IMR-90 (cell line): Measurements from ENCODE around the gene TAF1. TPM values are rescaled to one million over a fixed set of nuclear protein-coding genes. Genes with fewer than 3 reads are reported as not detected.

Experiments
- ATAC-seq: fragments of 200-7000 bp; cut with Tn5 transposase; 2 replicates; pipeline ENCODE4 v1.9.1; 2020; ENCODE audit warnings: low read depth, mild to moderate bottlenecking, moderate library complexity
- BruUV-seq: library from RNA; stranded (reverse); fragments of 400-500 nt; replicated peaks from 2 replicates; lab custom pipeline; 2021; lab: Mats Ljungman, UMichigan
- CTCF ChIA-PET: fragments of 300-600 bp; formaldehyde crosslinking; extraction: SDS; loops from one replicate; lab custom pipeline; 2021; ENCODE audit warnings: antibody characterized with exemption; lab: Yijun Ruan, JAX
- POLR2A ChIA-PET: fragments of 300-600 bp; sonication (Branson Sonifier 250); formaldehyde crosslinking; loops from one replicate; lab custom pipeline; 2022; ENCODE audit warnings: antibody characterized with exemption; ENCODE audit not compliant: unreplicated experiment; lab: Charles Lee
- DNase-seq: peaks from one replicate; pipeline ENCODE4 v3.0.0; 2013
- H2AFZ ChIP-seq: replicated peaks from 2 replicates; pipeline ENCODE3; 2013; ENCODE audit warnings: low read length, mild to moderate bottlenecking; ENCODE audit not compliant: poor library complexity
- H2AK5ac ChIP-seq: 2 replicates; pipeline ENCODE4 v1.6.1; 2013; ENCODE audit warnings: low read depth, low read length, inconsistent platforms
- H2AK9ac ChIP-seq: replicated peaks from 2 replicates; pipeline ENCODE3; 2013; ENCODE audit warnings: mild to moderate bottlenecking, low read depth, low read length, moderate library complexity; ENCODE audit not compliant: poor library complexity
- H2BK120ac ChIP-seq: 2 replicates; pipeline ENCODE4 v1.6.1; 2013; ENCODE audit warnings: low read depth, low read length, inconsistent platforms
- H2BK15ac ChIP-seq: 3 replicates; pipeline ENCODE4 v1.6.1; 2013; ENCODE audit warnings: low read depth, low read length, inconsistent platforms
- H2BK20ac ChIP-seq: 2 replicates; pipeline ENCODE4 v1.6.1; 2013; ENCODE audit warnings: low read depth, mild to moderate bottlenecking, inconsistent platforms, low read length, moderate library complexity
- H2BK5ac ChIP-seq: 2 replicates; pipeline ENCODE4 v1.6.1; 2013; ENCODE audit warnings: mild to moderate bottlenecking, low read depth, low read length, inconsistent platforms; ENCODE audit not compliant: poor library complexity, severe bottlenecking
- H3K14ac ChIP-seq: replicated peaks from 2 replicates; pipeline ENCODE4 v1.6.1; 2013; ENCODE audit warnings: low read depth, low read length, inconsistent platforms
- H3K18ac ChIP-seq: 2 replicates; pipeline ENCODE4 v1.6.1; 2013; ENCODE audit warnings: low read depth, low read length, control low read depth
- H3K23ac ChIP-seq: 2 replicates; pipeline ENCODE4 v1.6.1; 2013; ENCODE audit warnings: low read depth, low read length, inconsistent platforms
- H3K27ac ChIP-seq: 2 replicates; pipeline ENCODE4 v1.5.1; 2013; ENCODE audit warnings: mild to moderate bottlenecking, control low read depth, low read length; ENCODE audit not compliant: insufficient read depth
- H3K27me3 ChIP-seq: 2 replicates; pipeline ENCODE4 v1.6.1; 2013; ENCODE audit warnings: low read length; ENCODE audit not compliant: control insufficient read depth, insufficient read depth
- H3K36me3 ChIP-seq: 2 replicates; pipeline ENCODE4 v1.6.1; 2013; ENCODE audit warnings: low read length, mixed read lengths; ENCODE audit not compliant: control insufficient read depth, insufficient read depth
- H3K4ac ChIP-seq: 2 replicates; pipeline ENCODE4 v1.6.1; 2013; ENCODE audit warnings: low read depth, low read length, inconsistent platforms
- H3K4me1 ChIP-seq: 2 replicates; pipeline ENCODE4 v1.6.1; 2013; ENCODE audit warnings: low read length, mixed read lengths; ENCODE audit not compliant: control insufficient read depth, insufficient read depth
- H3K4me2 ChIP-seq: 2 replicates; pipeline ENCODE4 v1.6.1; 2013; ENCODE audit warnings: low read depth, mild to moderate bottlenecking, control low read depth, low read length, moderate library complexity
- H3K4me3 ChIP-seq: 2 replicates; pipeline ENCODE4 v1.5.1; 2013; ENCODE audit warnings: low read depth, mild to moderate bottlenecking, control low read depth, low read length, moderate library complexity; ENCODE audit not compliant: insufficient read depth
- H3K56ac ChIP-seq: 2 replicates; pipeline ENCODE4 v1.6.1; 2013; ENCODE audit warnings: low read length, inconsistent platforms; ENCODE audit not compliant: insufficient read depth; ENCODE audit errors: extremely low read depth
- H3K79me1 ChIP-seq, 2 experiments: 2 replicates each; pipeline ENCODE4 v1.6.1; 2013; ENCODE audit warnings: low read length in 2 of 2, inconsistent platforms in 1 of 2, low read depth in 1 of 2
- H3K9ac ChIP-seq: 2 replicates; pipeline ENCODE4 v1.6.1; 2013; ENCODE audit warnings: low read depth, low read length, control low read depth
- H3K9me1 ChIP-seq: 2 replicates; pipeline ENCODE4 v1.6.1; 2013; ENCODE audit warnings: low read length, inconsistent platforms; ENCODE audit not compliant: insufficient read depth
- H3K9me3 ChIP-seq: 2 replicates; pipeline ENCODE4 v1.6.1; 2013; ENCODE audit warnings: low read length; ENCODE audit not compliant: control insufficient read depth, insufficient read depth
- H4K20me1 ChIP-seq: 2 replicates; pipeline ENCODE4 v1.6.1; 2013; ENCODE audit warnings: low read length, inconsistent platforms; ENCODE audit not compliant: insufficient read depth
- H4K5ac ChIP-seq: 2 replicates; pipeline ENCODE4 v1.6.1; 2013; ENCODE audit warnings: mild to moderate bottlenecking, low read depth, low read length, control low read depth
- H4K8ac ChIP-seq, 2 experiments: 2 replicates each; pipeline ENCODE4 v1.6.1; 2013; ENCODE audit warnings: low read depth in 2 of 2, low read length in 2 of 2, control low read depth in 1 of 2, inconsistent platforms in 1 of 2
- H4K91ac ChIP-seq: 2 replicates; pipeline ENCODE4 v1.6.1; 2013; ENCODE audit warnings: low read depth, low read length, inconsistent platforms; ENCODE audit not compliant: insufficient read depth
- BHLHE40 ChIP-seq: fragments of 150-350 bp; IDR thresholded peaks from 2 replicates; pipeline ENCODE4 v1.6.1; 2016; ENCODE audit warnings: mild to moderate bottlenecking, low read depth, low read length
- CEBPB ChIP-seq: IDR thresholded peaks from 2 replicates; pipeline ENCODE4 v1.6.1; 2012; ENCODE audit warnings: low read depth, low read length, improper control_type of control experiment
- CHD1 ChIP-seq: IDR thresholded peaks from 2 replicates; pipeline ENCODE4 v1.6.1; 2012; ENCODE audit warnings: low read depth, low read length, improper control_type of control experiment
- FOS ChIP-seq: fragments of 150-350 bp; IDR thresholded peaks from 2 replicates; pipeline ENCODE4 v1.6.1; 2016; ENCODE audit warnings: low read depth, low read length
- MAFK ChIP-seq: IDR thresholded peaks from 2 replicates; pipeline ENCODE4 v1.6.1; 2012; ENCODE audit warnings: low read depth, low read length, improper control_type of control experiment
- MAZ ChIP-seq: IDR thresholded peaks from 2 replicates; pipeline ENCODE4 v1.6.1; 2012; ENCODE audit warnings: low read depth, mild to moderate bottlenecking, low read length, improper control_type of control experiment, moderate library complexity, borderline replicate concordance
- MXI1 ChIP-seq: IDR thresholded peaks from 2 replicates; pipeline ENCODE4 v1.6.1; 2012; ENCODE audit warnings: low read depth, mild to moderate bottlenecking, low read length, moderate library complexity, borderline replicate concordance
- NFE2L2 ChIP-seq: fragments of 150-350 bp; IDR thresholded peaks from 2 replicates; pipeline ENCODE4 v1.6.1; 2016; ENCODE audit warnings: low read depth, mild to moderate bottlenecking, low read length
- POLR2A ChIP-seq: IDR thresholded peaks from 2 replicates; pipeline ENCODE4 v1.6.1; 2012; ENCODE audit warnings: mild to moderate bottlenecking, low read depth, low read length
- RAD21 ChIP-seq: IDR thresholded peaks from 2 replicates; pipeline ENCODE4 v1.6.1; 2012; ENCODE audit warnings: low read length, improper control_type of control experiment
- RCOR1 ChIP-seq: IDR thresholded peaks from 2 replicates; pipeline ENCODE4 v1.6.1; 2012; ENCODE audit warnings: mild to moderate bottlenecking, low read length, improper control_type of control experiment; ENCODE audit not compliant: insufficient replicate concordance
- RFX5 ChIP-seq: IDR thresholded peaks from 2 replicates; pipeline ENCODE4 v1.8.0; 2012; ENCODE audit warnings: low read depth, mild to moderate bottlenecking, low read length, moderate library complexity
- SMC3 ChIP-seq: fragments of 150-350 bp; IDR thresholded peaks from 2 replicates; pipeline ENCODE4 v1.6.1; 2016; ENCODE audit warnings: low read depth, mild to moderate bottlenecking, antibody characterized with exemption, low read length, moderate library complexity
- WGBS, 2 experiments: methylation state at CpG; one replicate each; pipeline versions ENCODE4 v1.1.5 to v1.1.7; 2013; ENCODE audit warnings: missing lambda C conversion rate in 2 of 2; ENCODE audit not compliant: insufficient read length in 1 of 2; ENCODE audit errors: extremely low coverage in 2 of 2; 5-methylcytosine and 5-hydroxymethylcytosine counted together
- dilution Hi-C: fragments of 300-500 bp; cut with HindIII; formaldehyde crosslinking; loops from one replicate; pipeline ENCODE4 v1.14.3; 2018; ENCODE audit warnings: low sequenced_read_pairs; ENCODE audit not compliant: unreplicated experiment
- in situ Hi-C: fragments of 300-500 bp; cut with MboI; formaldehyde crosslinking; loops from 3 replicates; pipeline ENCODE4 v1.14.3; 2019; ENCODE audit warnings: low sequenced_read_pairs, inconsistent platforms, mixed read lengths
- intact Hi-C: fragments of 100-400 bp; cut with micrococcal nuclease; formaldehyde crosslinking; loops from 2 replicates; pipeline ENCODE4 v1.10.0; 2022
- polyA plus RNA-seq, 3 experiments: library from polyadenylated mRNA; depleted of rRNA; stranded (reverse); fragments of >200 nt; gene quantifications; 2 replicates each; pipeline ENCODE4 v1.2.3, GENCODE V29; 2012; ENCODE audit warnings: low replicate concordance in 1 of 3
- total RNA-seq: library from RNA; depleted of rRNA; stranded (reverse); fragments of >200 nt; gene quantifications from 2 replicates; pipeline ENCODE4 v1.2.3, GENCODE V29; 2012
- TF ChIP-seq, protein P1 (sequence below): fragments of 150-350 bp; IDR thresholded peaks from 2 replicates; pipeline ENCODE4 v1.6.1; 2017; ENCODE audit warnings: mild to moderate bottlenecking, antibody characterized with exemption, low read length, low read depth
- TF ChIP-seq, protein P2 (sequence below): fragments of 150-350 bp; IDR thresholded peaks from 2 replicates; pipeline ENCODE4 v1.6.1; 2016; ENCODE audit warnings: low read depth, mild to moderate bottlenecking, low read length, moderate library complexity, borderline replicate concordance
- TF ChIP-seq, protein P3 (sequence below): conservative IDR thresholded peaks from 2 replicates; pipeline ENCODE4 v1.5.1; 2012; ENCODE audit warnings: mild to moderate bottlenecking, low read depth, low read length, improper control_type of control experiment

The TAF1 gene
- total and polyA plus RNA-seq, 2 of the 4 experiments (the other 2 are of a cell fraction), result 15.7 to 25.5 TPM

DNA sequence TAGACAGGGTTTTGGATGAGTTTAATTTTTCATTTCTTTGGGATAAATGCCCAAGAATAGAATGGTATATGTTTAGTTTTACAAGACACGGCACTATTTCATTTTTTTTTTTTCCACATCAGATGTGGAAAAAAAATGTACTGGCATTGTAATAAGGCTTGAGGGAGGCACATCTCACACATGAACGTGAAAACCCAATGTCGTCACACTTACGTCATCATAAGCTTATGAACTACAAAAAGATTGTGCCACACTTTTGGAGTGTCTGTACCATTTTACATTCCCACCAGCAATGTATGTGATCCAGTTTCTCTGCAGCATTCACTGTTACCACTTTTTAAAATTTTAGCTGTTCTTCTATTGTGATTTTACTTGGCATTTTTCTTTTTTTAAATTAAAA is 74.2 kb downstream of the TAF1 start:
- dilution Hi-C loops (no loop called here), in situ Hi-C loops (no loop called here), intact Hi-C loops (no loop called here)
- Histone ChIP-seq H3K23ac (no peak overlapping the region), H4K5ac (no peak overlapping the region), H2BK120ac (no peak overlapping the region), H2AK5ac (no peak overlapping the region), H2AFZ (no peak overlapping the region), H2AK9ac (no peak overlapping the region), H3K9me1 (no peaks in the 10 kb centered on the region), H3K79me1 (no peaks in the 10 kb centered on the region), H3K27ac (no peak overlapping the region), H2BK20ac (no peak overlapping the region), H3K18ac (no peak overlapping the region), H3K4me1 (no peaks in the 10 kb centered on the region), H3K27me3 (no peaks in the 10 kb centered on the region), H3K9ac (no peak overlapping the region), H3K4me2 (no peak overlapping the region), H3K14ac (no peak overlapping the region), H3K4me3 (no peak overlapping the region), H3K4ac (no peak overlapping the region), H3K9me3 (no peaks in the 10 kb centered on the region), H4K91ac (no peak overlapping the region), H4K8ac (no peak overlapping the region), H2BK15ac (no peak overlapping the region), H4K20me1 (no peaks in the 10 kb centered on the region), H2BK5ac (no peak overlapping the region), H3K56ac (no peak overlapping the region), H3K36me3 (peaks cover 6% of the 10 kb centered on the region; the same call in 1 of the 2 replicates)
- no peak for DNase-seq
- CTCF ChIA-PET, result no interaction called here
- no TSS peak for BruUV-seq
- ATAC-seq, result no peak
- WGBS, 2 experiments, result 100% methylated on average over 2 of the region's 4 CpGs; no CpG with 5 or more reads in 1 of the 2 experiments
- TF ChIP-seq RAD21 (no peak), NFE2L2 (no peak), RFX5 (no peak), BHLHE40 (no peak), RCOR1 (no peak), SMC3 (no peak), MAZ (no peak), MXI1 (no peak), MAFK (no peak), POLR2A (no peak), CHD1 (no peak), CEBPB (no peak), FOS (no peak)
- TF ChIP-seq, protein P1, sequence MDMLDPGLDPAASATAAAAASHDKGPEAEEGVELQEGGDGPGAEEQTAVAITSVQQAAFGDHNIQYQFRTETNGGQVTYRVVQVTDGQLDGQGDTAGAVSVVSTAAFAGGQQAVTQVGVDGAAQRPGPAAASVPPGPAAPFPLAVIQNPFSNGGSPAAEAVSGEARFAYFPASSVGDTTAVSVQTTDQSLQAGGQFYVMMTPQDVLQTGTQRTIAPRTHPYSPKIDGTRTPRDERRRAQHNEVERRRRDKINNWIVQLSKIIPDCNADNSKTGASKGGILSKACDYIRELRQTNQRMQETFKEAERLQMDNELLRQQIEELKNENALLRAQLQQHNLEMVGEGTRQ, result no peak
- TF ChIP-seq, protein P2, sequence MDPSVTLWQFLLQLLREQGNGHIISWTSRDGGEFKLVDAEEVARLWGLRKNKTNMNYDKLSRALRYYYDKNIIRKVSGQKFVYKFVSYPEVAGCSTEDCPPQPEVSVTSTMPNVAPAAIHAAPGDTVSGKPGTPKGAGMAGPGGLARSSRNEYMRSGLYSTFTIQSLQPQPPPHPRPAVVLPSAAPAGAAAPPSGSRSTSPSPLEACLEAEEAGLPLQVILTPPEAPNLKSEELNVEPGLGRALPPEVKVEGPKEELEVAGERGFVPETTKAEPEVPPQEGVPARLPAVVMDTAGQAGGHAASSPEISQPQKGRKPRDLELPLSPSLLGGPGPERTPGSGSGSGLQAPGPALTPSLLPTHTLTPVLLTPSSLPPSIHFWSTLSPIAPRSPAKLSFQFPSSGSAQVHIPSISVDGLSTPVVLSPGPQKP, result no peak
- TF ChIP-seq, protein P3, sequence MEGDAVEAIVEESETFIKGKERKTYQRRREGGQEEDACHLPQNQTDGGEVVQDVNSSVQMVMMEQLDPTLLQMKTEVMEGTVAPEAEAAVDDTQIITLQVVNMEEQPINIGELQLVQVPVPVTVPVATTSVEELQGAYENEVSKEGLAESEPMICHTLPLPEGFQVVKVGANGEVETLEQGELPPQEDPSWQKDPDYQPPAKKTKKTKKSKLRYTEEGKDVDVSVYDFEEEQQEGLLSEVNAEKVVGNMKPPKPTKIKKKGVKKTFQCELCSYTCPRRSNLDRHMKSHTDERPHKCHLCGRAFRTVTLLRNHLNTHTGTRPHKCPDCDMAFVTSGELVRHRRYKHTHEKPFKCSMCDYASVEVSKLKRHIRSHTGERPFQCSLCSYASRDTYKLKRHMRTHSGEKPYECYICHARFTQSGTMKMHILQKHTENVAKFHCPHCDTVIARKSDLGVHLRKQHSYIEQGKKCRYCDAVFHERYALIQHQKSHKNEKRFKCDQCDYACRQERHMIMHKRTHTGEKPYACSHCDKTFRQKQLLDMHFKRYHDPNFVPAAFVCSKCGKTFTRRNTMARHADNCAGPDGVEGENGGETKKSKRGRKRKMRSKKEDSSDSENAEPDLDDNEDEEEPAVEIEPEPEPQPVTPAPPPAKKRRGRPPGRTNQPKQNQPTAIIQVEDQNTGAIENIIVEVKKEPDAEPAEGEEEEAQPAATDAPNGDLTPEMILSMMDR, result no peak
- POLR2A ChIA-PET, result no interaction called here
